GM23338 (cell line): ENCODE results near the gene BCL2L15. TPM values are rescaled to one million over a fixed set of nuclear protein-coding genes. Genes with fewer than 3 reads are reported as not detected.

Experiments used
- ATAC-seq: fragments of 200-7000 bp; cut with Tn5 transposase; 3 replicates; pipeline ENCODE4 v1.9.1; 2020
- DNase-seq: peaks from one replicate; pipeline ENCODE4 v3.0.0-alpha.2; 2015; ENCODE audit warnings: low spot score
- H2AFZ ChIP-seq: fragments of 200-600 bp; sonication (generic); 2 replicates; pipeline ENCODE4 v1.8.0; 2016; ENCODE audit warnings: antibody characterized with exemption, mild to moderate bottlenecking, moderate library complexity
- H3F3A ChIP-seq: fragments of 200-600 bp; sonication (generic); replicated peaks from 2 replicates; pipeline ENCODE4 v1.8.0; 2017; ENCODE audit warnings: antibody characterized with exemption, mixed run types, low read depth
- H3K27ac ChIP-seq: fragments of 200-600 bp; sonication (generic); 2 replicates; pipeline ENCODE4 v1.6.1; 2016; ENCODE audit warnings: low read depth
- H3K27me3 ChIP-seq: fragments of 200-600 bp; sonication (generic); 2 replicates; pipeline ENCODE4 v1.8.0; 2016; ENCODE audit warnings: mild to moderate bottlenecking, mixed run types, moderate library complexity; ENCODE audit not compliant: insufficient read depth
- H3K36me3 ChIP-seq: fragments of 200-600 bp; sonication (generic); 2 replicates; pipeline ENCODE4 v1.8.0; 2016; ENCODE audit warnings: mild to moderate bottlenecking; ENCODE audit not compliant: insufficient read depth
- H3K4me1 ChIP-seq: fragments of 200-600 bp; sonication (generic); 2 replicates; pipeline ENCODE4 v1.8.0; 2016; ENCODE audit warnings: mild to moderate bottlenecking, moderate library complexity; ENCODE audit not compliant: insufficient read depth
- H3K4me2 ChIP-seq: fragments of 200-600 bp; sonication (generic); 2 replicates; pipeline ENCODE4 v1.7.1; 2017; ENCODE audit warnings: mixed run types
- H3K4me3 ChIP-seq: fragments of 200-600 bp; sonication (generic); 2 replicates; pipeline ENCODE4 v1.6.1; 2016; ENCODE audit warnings: mixed run types
- H3K79me2 ChIP-seq: fragments of 200-600 bp; sonication (generic); replicated peaks from 2 replicates; pipeline ENCODE4 v1.8.0; 2017; ENCODE audit warnings: mild to moderate bottlenecking; ENCODE audit not compliant: insufficient read depth
- H3K9me2 ChIP-seq: fragments of 200-600 bp; sonication (generic); 2 replicates; pipeline ENCODE4 v1.8.0; 2017; ENCODE audit not compliant: insufficient read depth
- H4K20me1 ChIP-seq: fragments of 200-600 bp; sonication (generic); replicated peaks from 2 replicates; pipeline ENCODE4 v1.8.0; 2017; ENCODE audit warnings: mild to moderate bottlenecking; ENCODE audit not compliant: insufficient read depth
- H3K27ac Mint-ChIP-seq: 2 replicates; pipeline ENCODE4 v1.8.0; 2020; ENCODE audit warnings: inconsistent platforms, mild to moderate bottlenecking, moderate library complexity, mixed read lengths
- H3K27me3 Mint-ChIP-seq: 3 replicates; pipeline ENCODE4 v1.8.0; 2022; ENCODE audit warnings: low read depth, mild to moderate bottlenecking, moderate library complexity, mixed read lengths, inconsistent platforms; ENCODE audit not compliant: insufficient read depth, poor library complexity
- H3K36me3 Mint-ChIP-seq: 3 replicates; pipeline ENCODE4 v1.8.0; 2021; ENCODE audit warnings: low read depth, mild to moderate bottlenecking, inconsistent platforms, moderate library complexity, mixed read lengths
- H3K4me1 Mint-ChIP-seq: 3 replicates; pipeline ENCODE4 v1.8.0; 2020; ENCODE audit warnings: mild to moderate bottlenecking, inconsistent platforms, mixed read lengths
- H3K4me3 Mint-ChIP-seq: 3 replicates; pipeline ENCODE4 v1.8.0; 2021; ENCODE audit warnings: moderate library complexity, mild to moderate bottlenecking, inconsistent platforms, mixed read lengths
- H3K9me3 Mint-ChIP-seq: 3 replicates; pipeline ENCODE4 v1.8.0; 2020; ENCODE audit warnings: moderate library complexity, mild to moderate bottlenecking, inconsistent platforms, mixed read lengths
- CREB1 ChIP-seq: fragments of 250-450 bp; sonication (Bioruptor Pico); IDR thresholded peaks from 2 replicates; pipeline ENCODE4 v1.5.0; 2020; ENCODE audit warnings: low read depth, mild to moderate bottlenecking, moderate library complexity
- CTCF ChIP-seq, 2 experiments: fragments of 200-600 bp in 1 of 2; sonication (generic) in 1 of 2; conservative IDR thresholded peaks; 2 replicates each; pipeline versions ENCODE4 v1.5.1 to v1.6.1; 2016 to 2017; ENCODE audit warnings: antibody characterized with exemption in 2 of 2, low read depth in 2 of 2, mild to moderate bottlenecking in 2 of 2, moderate library complexity in 1 of 2
- EZH2 ChIP-seq: fragments of 200-600 bp; sonication (generic); IDR thresholded peaks from one replicate; pipeline ENCODE4 v1.8.0; 2017; ENCODE audit warnings: antibody characterized with exemption, mild to moderate bottlenecking, low read depth; ENCODE audit not compliant: unreplicated experiment
- EZH2phosphoT487 ChIP-seq: fragments of 200-600 bp; sonication (generic); IDR thresholded peaks from one replicate; pipeline ENCODE4 v1.8.1; 2018; ENCODE audit warnings: antibody characterized with exemption; ENCODE audit not compliant: unreplicated experiment
- JUNB ChIP-seq: IDR thresholded peaks from one replicate; pipeline ENCODE4 v1.6.1; 2016; ENCODE audit warnings: antibody characterized with exemption; ENCODE audit not compliant: unreplicated experiment
- NANOG ChIP-seq: IDR thresholded peaks from 2 replicates; pipeline ENCODE4 v1.6.1; 2016; ENCODE audit warnings: antibody characterized with exemption, borderline replicate concordance
- POLR2AphosphoS5 ChIP-seq: IDR thresholded peaks from 2 replicates; pipeline ENCODE4 v1.6.1; 2016; ENCODE audit warnings: antibody characterized with exemption, low read depth
- STAT1 ChIP-seq: IDR thresholded peaks from one replicate; pipeline ENCODE4 v1.6.1; 2016; ENCODE audit warnings: antibody characterized with exemption; ENCODE audit not compliant: unreplicated experiment
- ZNF114 ChIP-seq: fragments of 250-450 bp; sonication (Bioruptor Pico); IDR thresholded peaks from 2 replicates; pipeline ENCODE4 v1.5.0; 2020; ENCODE audit warnings: mild to moderate bottlenecking, moderate library complexity
- ZNF331 ChIP-seq: fragments of 250-450 bp; sonication (Bioruptor Pico); IDR thresholded peaks from 2 replicates; pipeline ENCODE4 v1.5.0; 2020; ENCODE audit warnings: low read depth, mild to moderate bottlenecking, moderate library complexity
- polyA plus RNA-seq: library from polyadenylated mRNA; unstranded; fragments of >200 nt; fragmentation: Nextera tagmentation; extraction: Ambion mirVana; gene quantifications from 2 replicates; pipeline ENCODE4 v1.2.1, GENCODE V29; 2016
- total RNA-seq: library from RNA; depleted of rRNA; stranded (reverse); fragments of >200 nt; shearing (Covaris generic); gene quantifications from 2 replicates; pipeline ENCODE4 v1.2.3, GENCODE V29; 2014
- TF ChIP-seq, protein P1 (sequence below): IDR thresholded peaks from one replicate; pipeline ENCODE4 v1.6.1; 2018; ENCODE audit warnings: antibody characterized with exemption; ENCODE audit not compliant: unreplicated experiment
- TF ChIP-seq, protein P2 (sequence below): fragments of 250-450 bp; sonication (Bioruptor Pico); IDR thresholded peaks from 2 replicates; pipeline ENCODE4 v1.5.0; 2020; ENCODE audit warnings: mild to moderate bottlenecking, moderate library complexity
- TF ChIP-seq, protein P3 (sequence below): IDR thresholded peaks from 2 replicates; pipeline ENCODE4 v1.6.1; 2016; ENCODE audit warnings: antibody characterized with exemption

Gene BCL2L15
- total and polyA plus RNA-seq, 2 experiments from 2014 or later = not detected

DNA sequence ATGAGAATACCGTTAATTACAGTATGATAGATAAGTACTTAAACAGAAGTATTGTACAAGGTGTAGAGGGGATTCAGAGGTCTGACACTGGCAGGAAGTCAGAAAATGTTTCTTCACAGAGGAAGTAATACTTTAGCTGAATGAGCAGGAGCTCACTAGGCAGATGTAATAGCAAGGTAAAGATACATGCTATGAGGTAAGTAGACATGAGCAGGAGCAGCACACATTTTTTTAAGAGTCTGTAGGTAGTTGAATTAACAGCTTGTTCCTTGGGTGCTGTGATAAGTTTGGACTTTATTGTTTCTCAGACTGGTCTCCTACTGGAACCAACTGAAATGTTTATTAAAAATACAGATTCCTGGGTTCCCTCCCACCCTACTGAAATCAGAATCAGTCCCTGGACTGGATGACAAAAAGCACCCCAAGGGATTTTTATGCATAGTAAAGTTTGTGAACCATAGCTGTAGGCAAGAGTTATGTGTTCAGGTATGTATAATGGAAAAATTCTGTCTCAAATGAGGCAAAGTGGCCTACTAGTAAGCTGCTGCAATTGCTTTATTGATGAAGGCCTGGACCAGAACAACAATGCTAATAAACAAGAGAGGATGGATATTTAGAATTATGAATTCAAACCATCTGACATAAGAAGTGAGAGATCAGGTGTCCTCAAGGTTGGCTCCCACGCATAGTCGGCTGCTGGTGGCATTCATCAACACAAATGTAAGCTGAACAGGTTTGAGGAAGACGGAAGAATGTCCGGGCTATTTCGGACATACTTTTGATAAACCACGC is 16.3 kb upstream of the BCL2L15 start:
- TF ChIP-seq ZNF331 (CRISPR knock-in tag) (no peak), NANOG (no peak), POLR2AphosphoS5 (no peak), EZH2phosphoT487 (no peak), CTCF (conservative IDR thresholded peaks at IDR 0.05; ENCODE audit: low read depth in 2 of 2) (no peak), CREB1 (CRISPR knock-in tag) (no peak), STAT1 (no peak), ZNF114 (CRISPR knock-in tag) (no peak), EZH2 (no peak), JUNB (no peak)
- TF ChIP-seq, protein P1, sequence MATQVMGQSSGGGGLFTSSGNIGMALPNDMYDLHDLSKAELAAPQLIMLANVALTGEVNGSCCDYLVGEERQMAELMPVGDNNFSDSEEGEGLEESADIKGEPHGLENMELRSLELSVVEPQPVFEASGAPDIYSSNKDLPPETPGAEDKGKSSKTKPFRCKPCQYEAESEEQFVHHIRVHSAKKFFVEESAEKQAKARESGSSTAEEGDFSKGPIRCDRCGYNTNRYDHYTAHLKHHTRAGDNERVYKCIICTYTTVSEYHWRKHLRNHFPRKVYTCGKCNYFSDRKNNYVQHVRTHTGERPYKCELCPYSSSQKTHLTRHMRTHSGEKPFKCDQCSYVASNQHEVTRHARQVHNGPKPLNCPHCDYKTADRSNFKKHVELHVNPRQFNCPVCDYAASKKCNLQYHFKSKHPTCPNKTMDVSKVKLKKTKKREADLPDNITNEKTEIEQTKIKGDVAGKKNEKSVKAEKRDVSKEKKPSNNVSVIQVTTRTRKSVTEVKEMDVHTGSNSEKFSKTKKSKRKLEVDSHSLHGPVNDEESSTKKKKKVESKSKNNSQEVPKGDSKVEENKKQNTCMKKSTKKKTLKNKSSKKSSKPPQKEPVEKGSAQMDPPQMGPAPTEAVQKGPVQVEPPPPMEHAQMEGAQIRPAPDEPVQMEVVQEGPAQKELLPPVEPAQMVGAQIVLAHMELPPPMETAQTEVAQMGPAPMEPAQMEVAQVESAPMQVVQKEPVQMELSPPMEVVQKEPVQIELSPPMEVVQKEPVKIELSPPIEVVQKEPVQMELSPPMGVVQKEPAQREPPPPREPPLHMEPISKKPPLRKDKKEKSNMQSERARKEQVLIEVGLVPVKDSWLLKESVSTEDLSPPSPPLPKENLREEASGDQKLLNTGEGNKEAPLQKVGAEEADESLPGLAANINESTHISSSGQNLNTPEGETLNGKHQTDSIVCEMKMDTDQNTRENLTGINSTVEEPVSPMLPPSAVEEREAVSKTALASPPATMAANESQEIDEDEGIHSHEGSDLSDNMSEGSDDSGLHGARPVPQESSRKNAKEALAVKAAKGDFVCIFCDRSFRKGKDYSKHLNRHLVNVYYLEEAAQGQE = no peak
- TF ChIP-seq, protein P2, sequence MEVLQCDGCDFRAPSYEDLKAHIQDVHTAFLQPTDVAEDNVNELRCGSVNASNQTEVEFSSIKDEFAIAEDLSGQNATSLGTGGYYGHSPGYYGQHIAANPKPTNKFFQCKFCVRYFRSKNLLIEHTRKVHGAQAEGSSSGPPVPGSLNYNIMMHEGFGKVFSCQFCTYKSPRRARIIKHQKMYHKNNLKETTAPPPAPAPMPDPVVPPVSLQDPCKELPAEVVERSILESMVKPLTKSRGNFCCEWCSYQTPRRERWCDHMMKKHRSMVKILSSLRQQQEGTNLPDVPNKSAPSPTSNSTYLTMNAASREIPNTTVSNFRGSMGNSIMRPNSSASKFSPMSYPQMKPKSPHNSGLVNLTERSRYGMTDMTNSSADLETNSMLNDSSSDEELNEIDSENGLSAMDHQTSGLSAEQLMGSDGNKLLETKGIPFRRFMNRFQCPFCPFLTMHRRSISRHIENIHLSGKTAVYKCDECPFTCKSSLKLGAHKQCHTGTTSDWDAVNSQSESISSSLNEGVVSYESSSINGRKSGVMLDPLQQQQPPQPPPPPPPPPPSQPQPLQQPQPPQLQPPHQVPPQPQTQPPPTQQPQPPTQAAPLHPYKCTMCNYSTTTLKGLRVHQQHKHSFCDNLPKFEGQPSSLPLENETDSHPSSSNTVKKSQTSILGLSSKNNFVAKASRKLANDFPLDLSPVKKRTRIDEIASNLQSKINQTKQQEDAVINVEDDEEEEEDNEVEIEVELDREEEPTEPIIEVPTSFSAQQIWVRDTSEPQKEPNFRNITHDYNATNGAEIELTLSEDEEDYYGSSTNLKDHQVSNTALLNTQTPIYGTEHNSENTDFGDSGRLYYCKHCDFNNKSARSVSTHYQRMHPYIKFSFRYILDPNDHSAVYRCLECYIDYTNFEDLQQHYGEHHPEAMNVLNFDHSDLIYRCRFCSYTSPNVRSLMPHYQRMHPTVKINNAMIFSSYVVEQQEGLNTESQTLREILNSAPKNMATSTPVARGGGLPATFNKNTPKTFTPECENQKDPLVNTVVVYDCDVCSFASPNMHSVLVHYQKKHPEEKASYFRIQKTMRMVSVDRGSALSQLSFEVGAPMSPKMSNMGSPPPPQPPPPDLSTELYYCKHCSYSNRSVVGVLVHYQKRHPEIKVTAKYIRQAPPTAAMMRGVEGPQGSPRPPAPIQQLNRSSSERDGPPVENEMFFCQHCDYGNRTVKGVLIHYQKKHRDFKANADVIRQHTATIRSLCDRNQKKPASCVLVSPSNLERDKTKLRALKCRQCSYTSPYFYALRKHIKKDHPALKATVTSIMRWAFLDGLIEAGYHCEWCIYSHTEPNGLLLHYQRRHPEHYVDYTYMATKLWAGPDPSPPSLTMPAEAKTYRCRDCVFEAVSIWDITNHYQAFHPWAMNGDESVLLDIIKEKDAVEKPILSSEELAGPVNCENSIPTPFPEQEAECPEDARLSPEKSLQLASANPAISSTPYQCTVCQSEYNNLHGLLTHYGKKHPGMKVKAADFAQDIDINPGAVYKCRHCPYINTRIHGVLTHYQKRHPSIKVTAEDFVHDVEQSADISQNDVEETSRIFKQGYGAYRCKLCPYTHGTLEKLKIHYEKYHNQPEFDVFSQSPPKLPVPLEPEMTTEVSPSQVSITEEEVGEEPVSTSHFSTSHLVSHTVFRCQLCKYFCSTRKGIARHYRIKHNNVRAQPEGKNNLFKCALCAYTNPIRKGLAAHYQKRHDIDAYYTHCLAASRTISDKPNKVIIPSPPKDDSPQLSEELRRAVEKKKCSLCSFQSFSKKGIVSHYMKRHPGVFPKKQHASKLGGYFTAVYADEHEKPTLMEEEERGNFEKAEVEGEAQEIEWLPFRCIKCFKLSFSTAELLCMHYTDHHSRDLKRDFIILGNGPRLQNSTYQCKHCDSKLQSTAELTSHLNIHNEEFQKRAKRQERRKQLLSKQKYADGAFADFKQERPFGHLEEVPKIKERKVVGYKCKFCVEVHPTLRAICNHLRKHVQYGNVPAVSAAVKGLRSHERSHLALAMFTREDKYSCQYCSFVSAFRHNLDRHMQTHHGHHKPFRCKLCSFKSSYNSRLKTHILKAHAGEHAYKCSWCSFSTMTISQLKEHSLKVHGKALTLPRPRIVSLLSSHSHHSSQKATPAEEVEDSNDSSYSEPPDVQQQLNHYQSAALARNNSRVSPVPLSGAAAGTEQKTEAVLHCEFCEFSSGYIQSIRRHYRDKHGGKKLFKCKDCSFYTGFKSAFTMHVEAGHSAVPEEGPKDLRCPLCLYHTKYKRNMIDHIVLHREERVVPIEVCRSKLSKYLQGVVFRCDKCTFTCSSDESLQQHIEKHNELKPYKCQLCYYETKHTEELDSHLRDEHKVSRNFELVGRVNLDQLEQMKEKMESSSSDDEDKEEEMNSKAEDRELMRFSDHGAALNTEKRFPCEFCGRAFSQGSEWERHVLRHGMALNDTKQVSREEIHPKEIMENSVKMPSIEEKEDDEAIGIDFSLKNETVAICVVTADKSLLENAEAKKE = no peak
- TF ChIP-seq, protein P3, sequence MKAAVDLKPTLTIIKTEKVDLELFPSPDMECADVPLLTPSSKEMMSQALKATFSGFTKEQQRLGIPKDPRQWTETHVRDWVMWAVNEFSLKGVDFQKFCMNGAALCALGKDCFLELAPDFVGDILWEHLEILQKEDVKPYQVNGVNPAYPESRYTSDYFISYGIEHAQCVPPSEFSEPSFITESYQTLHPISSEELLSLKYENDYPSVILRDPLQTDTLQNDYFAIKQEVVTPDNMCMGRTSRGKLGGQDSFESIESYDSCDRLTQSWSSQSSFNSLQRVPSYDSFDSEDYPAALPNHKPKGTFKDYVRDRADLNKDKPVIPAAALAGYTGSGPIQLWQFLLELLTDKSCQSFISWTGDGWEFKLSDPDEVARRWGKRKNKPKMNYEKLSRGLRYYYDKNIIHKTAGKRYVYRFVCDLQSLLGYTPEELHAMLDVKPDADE = no peak
- Mint-ChIP-seq H3K9me3 (no peaks in the 10 kb centered on the region), H3K27ac (no peak overlapping the region; the same call in 1 of the 2 replicates), H3K4me3 (peak overlapping the region; percentile 94), H3K36me3 (peaks cover 13% of the 10 kb centered on the region), H3K4me1 (peaks cover 8% of the 10 kb centered on the region), H3K27me3 (peaks cover 8% of the 10 kb centered on the region)
- Histone ChIP-seq H3K36me3 (peaks cover 2% of the 10 kb centered on the region; the same call in 1 of the 2 replicates), H4K20me1 (no peaks in the 10 kb centered on the region), H3K4me3 (peak overlapping the region; percentile 85), H3F3A (peaks cover 15% of the 10 kb centered on the region), H3K27ac (peak overlapping the region; percentile 86), H3K9me2 (no peaks in the 10 kb centered on the region), H3K4me1 (peaks cover 9% of the 10 kb centered on the region; the same call in 1 of the 2 replicates), H3K4me2 (peak overlapping the region; percentile 83), H2AFZ (peak overlapping the region; percentile 98), H3K27me3 (no peaks in the 10 kb centered on the region), H3K79me2 (peaks cover 9% of the 10 kb centered on the region; the same call in 1 of the 2 replicates)
- no peak for ATAC-seq
- no peak for DNase-seq
